ENCODE data around the gene CNTNAP2.

The CNTNAP2 gene

DNA sequence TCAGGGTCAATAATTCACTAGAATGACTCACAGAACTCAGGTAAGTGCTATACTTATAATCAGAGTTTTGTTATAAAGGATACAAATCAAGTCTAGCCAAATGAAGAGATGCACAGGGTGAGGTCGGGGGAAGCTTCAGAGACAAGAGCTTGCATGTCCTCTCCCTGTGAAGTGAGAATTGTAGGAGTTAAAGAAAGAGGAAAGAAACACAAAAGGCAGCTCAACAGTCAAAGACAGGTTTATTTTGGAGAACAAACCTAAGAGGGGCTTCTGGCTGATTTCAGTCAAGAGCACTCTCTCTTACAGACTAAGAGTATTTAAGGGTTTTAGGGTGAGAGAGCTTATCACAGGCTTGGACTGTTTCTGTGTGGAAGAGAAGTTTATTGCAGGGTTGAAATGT lies 1873.5 kb downstream of the CNTNAP2 start:
- H3K4me1 ChIP-seq = no peaks in the 10 kb centered on the region
- no peaks in the 10 kb centered on the region for H3K27me3 ChIP-seq
- H3K36me3 ChIP-seq = no peaks in the 10 kb centered on the region
- TF ChIP-seq CTCF (IDR thresholded peaks at IDR 0.05; ENCODE audit: low read depth, low read length) = no peak
- no peak overlapping the region for H3K4me3 ChIP-seq (ENCODE audit: low read depth, low read length)
- DNase-seq = no peak
- no peaks in the 10 kb centered on the region for H3K9me3 ChIP-seq

DNA sequence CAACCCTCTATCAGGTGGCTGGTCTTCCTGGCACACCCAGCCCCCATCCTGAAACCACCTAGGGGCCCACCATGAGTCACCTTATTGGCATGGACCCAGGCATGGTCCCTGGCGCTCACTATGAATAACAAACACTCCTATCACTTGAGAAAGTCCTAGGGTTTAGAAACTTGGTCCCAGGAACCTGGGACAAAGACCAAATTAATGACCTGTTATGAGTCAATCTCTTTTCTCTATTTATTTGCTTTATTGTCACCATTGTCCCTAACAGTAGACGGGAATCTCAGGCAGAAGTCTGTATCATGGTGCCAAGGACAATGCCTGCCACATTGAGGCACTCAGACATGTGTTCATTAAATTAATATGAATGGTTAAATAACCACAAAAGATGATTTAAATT lies 1874.3 kb downstream of the CNTNAP2 start:
- Histone ChIP-seq H3K4me3 (ENCODE audit: low read depth, low read length) (no peak overlapping the region), H3K9me3 (no peaks in the 10 kb centered on the region), H3K4me1 (no peaks in the 10 kb centered on the region), H3K36me3 (no peaks in the 10 kb centered on the region), H3K27me3 (no peaks in the 10 kb centered on the region)
- no peak for TF ChIP-seq CTCF (IDR thresholded peaks at IDR 0.05; ENCODE audit: low read depth, low read length)
- DNase-seq = no peak

DNA sequence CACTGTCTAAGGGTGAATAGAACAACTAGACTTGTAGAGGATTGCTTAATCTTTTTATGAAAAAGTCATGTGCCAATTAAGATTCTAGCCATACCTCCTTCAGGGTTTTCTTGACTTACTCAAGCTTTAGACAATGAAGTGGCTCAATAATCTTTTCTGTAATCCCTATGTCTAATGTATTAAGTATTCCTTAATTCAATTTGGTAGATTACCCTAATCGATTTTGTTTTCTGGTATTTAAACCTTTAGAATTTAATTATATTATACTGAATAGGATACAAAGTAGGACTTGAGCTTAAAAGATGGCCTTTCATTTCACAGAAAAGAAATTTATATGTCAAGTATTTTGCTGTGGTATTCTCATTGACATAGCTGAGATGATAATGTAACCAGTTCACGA lies 1876.1 kb downstream of the CNTNAP2 start:
- H3K36me3 ChIP-seq = no peaks in the 10 kb centered on the region
- DNase-seq = no peak
- no peaks in the 10 kb centered on the region for H3K4me1 ChIP-seq
- H3K9me3 ChIP-seq = no peaks in the 10 kb centered on the region
- H3K27me3 ChIP-seq = no peaks in the 10 kb centered on the region
- H3K4me3 ChIP-seq (ENCODE audit: low read depth, low read length) = no peak overlapping the region
- TF ChIP-seq CTCF (IDR thresholded peaks at IDR 0.05; ENCODE audit: low read depth, low read length) = no peak

- Histone ChIP-seq H3K27me3 (no peaks in the 10 kb centered on the region), H3K4me3 (ENCODE audit: low read depth, low read length) (no peak overlapping the region), H3K4me1 (no peaks in the 10 kb centered on the region), H3K9me3 (no peaks in the 10 kb centered on the region), H3K36me3 (no peaks in the 10 kb centered on the region)
- no peak for DNase-seq
- no peak for TF ChIP-seq CTCF (IDR thresholded peaks at IDR 0.05; ENCODE audit: low read depth, low read length)
These were observed 1881.0 kb downstream of the CNTNAP2 start for GRCh38 chr7:147997636-147998035.

DNA sequence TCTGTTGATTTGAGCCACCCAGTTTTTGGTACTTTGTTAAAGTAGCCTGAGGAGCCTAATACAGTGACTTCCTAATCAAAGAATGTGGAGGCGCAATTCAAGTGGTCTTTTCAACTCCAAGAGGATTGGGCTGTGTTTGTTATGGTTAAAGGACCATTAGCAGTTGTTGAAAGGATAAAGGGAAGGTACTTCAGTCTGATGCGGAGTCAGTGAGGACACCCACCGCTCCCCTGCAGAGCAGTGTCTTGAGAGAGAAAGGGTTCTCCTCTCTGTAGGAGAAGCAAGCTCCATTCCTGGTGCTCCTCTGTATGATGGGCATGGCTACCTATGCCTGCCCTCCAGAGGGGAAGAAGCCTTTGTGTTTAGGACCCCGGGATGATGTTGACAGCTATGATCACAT lies 1883.4 kb downstream of the CNTNAP2 start:
- H3K27me3 ChIP-seq = no peaks in the 10 kb centered on the region
- H3K36me3 ChIP-seq = no peaks in the 10 kb centered on the region
- no peak for DNase-seq
- no peak for TF ChIP-seq CTCF (IDR thresholded peaks at IDR 0.05; ENCODE audit: low read depth, low read length)
- no peaks in the 10 kb centered on the region for H3K9me3 ChIP-seq
- no peak overlapping the region for H3K4me3 ChIP-seq (ENCODE audit: low read depth, low read length)
- H3K4me1 ChIP-seq = no peaks in the 10 kb centered on the region

DNA sequence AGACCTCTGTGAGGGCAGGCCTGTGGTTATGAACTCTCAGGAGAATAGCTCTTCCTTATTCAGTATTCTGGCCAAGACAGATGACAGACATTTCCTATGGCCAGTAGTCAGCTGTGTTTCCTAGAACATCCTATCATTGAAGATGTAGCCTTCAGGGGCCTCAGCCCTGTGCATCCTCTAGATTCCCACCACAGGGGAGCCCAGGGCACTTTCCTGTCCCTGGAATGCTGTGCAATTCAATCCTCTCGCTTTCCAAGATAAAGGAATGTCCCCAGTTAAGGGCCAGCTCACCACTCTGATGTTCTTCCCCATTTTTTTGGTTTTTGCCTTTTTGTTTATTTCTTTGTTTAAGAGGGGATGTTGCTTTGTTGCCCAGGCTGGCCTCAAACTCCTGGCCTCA lies 1895.2 kb downstream of the CNTNAP2 start:
- H3K9me3 ChIP-seq = no peaks in the 10 kb centered on the region
- H3K27me3 ChIP-seq = no peaks in the 10 kb centered on the region
- no peak for DNase-seq
- no peak for TF ChIP-seq CTCF (IDR thresholded peaks at IDR 0.05; ENCODE audit: low read depth, low read length)
- H3K4me3 ChIP-seq (ENCODE audit: low read depth, low read length) = no peak overlapping the region
- no peaks in the 10 kb centered on the region for H3K4me1 ChIP-seq
- H3K36me3 ChIP-seq = no peaks in the 10 kb centered on the region
